ENCODE results near the gene FERMT2.

The FERMT2 gene

GRCh38 chr14:52948836-52949235, 2.0 kb downstream of the FERMT2 start:
- no peak for DNase-seq (ENCODE audit: low read depth, low spot score)
- peak overlapping the region; percentile 92 for H3K4me3 ChIP-seq (ENCODE audit: low read depth, low read length)
- in situ Hi-C loops (cut with HindIII; ENCODE audit: low sequenced_read_pairs), result no loop called here
- no peak for TF ChIP-seq CTCF (IDR thresholded peaks at IDR 0.05; ENCODE audit: low read depth, low read length)

DNA sequence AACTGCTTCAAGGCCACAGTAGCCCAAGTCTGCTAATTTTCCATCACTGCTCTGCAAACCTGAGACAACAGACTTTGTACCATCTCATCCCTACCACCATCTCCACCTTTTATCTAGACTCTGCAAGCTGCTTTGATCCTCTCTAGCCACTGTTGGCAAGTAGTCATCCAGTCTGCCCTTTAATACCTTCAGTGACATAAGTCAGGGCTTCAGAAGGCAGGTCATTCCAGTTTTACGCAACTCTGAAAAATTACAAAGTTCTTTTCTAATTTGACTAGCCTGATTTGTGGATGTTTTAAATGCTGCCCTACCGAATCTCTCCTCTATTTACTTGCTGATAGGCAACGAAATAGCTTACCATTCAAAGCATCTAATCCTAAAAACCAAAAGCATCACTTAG, 2.8 kb downstream of the FERMT2 start:
- H3K4me3 ChIP-seq (ENCODE audit: low read depth, low read length), result peak overlapping the region; percentile 92
- no peak for DNase-seq (ENCODE audit: low read depth, low spot score)
- TF ChIP-seq CTCF (IDR thresholded peaks at IDR 0.05; ENCODE audit: low read depth, low read length), result no peak
- in situ Hi-C loops (cut with HindIII; ENCODE audit: low sequenced_read_pairs), result no loop called here

DNA sequence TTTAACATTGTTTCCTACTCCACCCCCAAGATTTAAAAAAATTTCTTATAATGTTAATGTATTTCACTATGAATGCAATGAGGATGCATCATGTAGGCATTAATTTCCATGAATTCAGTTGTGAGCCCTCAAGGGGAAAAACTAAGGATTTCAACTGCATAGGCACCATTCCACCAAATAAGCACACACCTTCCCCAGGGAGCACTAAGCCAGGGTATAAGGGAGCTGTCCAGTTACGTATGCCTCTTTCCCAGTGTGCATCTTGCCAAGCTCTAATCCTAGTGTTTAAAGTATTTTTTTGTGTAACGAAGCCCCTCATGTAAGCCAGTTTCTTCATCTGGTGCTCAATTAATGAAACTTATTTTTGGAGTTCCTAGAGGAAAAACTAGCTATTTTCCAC, 6.6 kb downstream of the FERMT2 start:
- TF ChIP-seq CTCF (IDR thresholded peaks at IDR 0.05; ENCODE audit: low read depth, low read length), result no peak
- in situ Hi-C loops (cut with HindIII; ENCODE audit: low sequenced_read_pairs), result no loop called here
- DNase-seq (ENCODE audit: low read depth, low spot score), result no peak
- H3K4me3 ChIP-seq (ENCODE audit: low read depth, low read length), result no peak overlapping the region

DNA sequence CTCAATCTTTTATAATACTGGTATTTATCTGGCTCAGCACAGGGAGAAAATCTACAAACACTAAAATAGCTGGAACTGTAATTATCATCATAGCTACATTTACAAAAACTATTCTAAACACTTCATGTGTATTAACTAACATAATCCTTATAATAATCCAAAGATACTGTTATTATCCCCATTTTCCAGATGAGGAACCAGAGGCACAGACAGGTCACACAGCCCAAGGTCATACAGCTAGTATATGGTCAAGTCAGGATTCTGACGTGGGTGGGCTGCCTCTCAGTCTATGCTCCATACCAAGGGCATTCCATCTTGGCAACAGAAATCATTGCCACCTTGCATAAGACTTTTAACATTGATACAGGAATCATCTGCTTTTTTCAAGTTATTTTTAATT, 11.4 kb downstream of the FERMT2 start:
- no peak for TF ChIP-seq CTCF (IDR thresholded peaks at IDR 0.05; ENCODE audit: low read depth, low read length)
- DNase-seq (ENCODE audit: low read depth, low spot score), result no peak
- no peak overlapping the region for H3K4me3 ChIP-seq (ENCODE audit: low read depth, low read length)
- in situ Hi-C loops (cut with HindIII; ENCODE audit: low sequenced_read_pairs), result no loop called here

GRCh38 chr14:52937869-52938268, 13.0 kb downstream of the FERMT2 start:
- DNase-seq (ENCODE audit: low read depth, low spot score), result no peak
- H3K4me3 ChIP-seq (ENCODE audit: low read depth, low read length), result no peak overlapping the region
- in situ Hi-C loops (cut with HindIII; ENCODE audit: low sequenced_read_pairs), result no loop called here
- TF ChIP-seq CTCF (IDR thresholded peaks at IDR 0.05; ENCODE audit: low read depth, low read length), result no peak

DNA sequence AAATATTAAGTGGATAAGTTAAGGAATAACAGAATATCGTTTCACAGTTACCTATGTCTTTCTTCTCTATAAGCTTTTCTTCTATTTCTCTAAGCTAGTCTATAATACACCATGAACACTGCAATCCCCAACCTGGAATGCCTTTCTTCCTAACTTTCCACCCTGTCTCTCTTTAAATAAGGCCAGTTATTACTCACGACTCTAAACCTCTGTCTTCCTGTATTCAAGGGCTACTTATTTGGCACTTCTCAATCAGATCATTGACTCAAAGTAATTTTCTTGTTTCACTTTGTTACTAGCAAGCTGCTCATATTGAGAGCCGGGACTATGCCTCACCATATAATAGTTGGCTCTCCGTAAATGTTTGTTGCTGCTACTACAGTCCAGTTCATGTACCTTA, 13.5 kb downstream of the FERMT2 start:
- in situ Hi-C loops (cut with HindIII; ENCODE audit: low sequenced_read_pairs), result no loop called here
- DNase-seq (ENCODE audit: low read depth, low spot score), result no peak
- no peak overlapping the region for H3K4me3 ChIP-seq (ENCODE audit: low read depth, low read length)
- no peak for TF ChIP-seq CTCF (IDR thresholded peaks at IDR 0.05; ENCODE audit: low read depth, low read length)

DNA sequence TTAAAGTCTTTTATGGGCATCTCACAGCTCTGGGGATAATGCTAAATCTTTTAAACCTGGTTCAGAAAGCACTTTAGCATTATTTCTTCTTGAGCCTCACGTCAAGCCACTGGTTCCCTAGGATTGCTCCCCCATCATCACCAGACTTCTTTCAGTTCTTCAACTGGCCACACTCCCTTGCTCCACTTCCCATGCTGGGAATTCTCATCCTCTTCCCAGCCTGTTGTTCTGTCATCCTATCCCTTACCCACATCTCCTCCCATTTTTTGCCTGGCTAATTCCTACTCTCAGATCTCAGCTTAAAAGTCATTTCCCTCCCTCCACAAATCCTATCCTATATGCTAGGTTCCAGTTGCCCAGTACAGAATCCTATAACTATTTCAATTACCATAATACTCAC, 14.4 kb downstream of the FERMT2 start:
- in situ Hi-C loops (cut with HindIII; ENCODE audit: low sequenced_read_pairs), result no loop called here
- no peak for DNase-seq (ENCODE audit: low read depth, low spot score)
- H3K4me3 ChIP-seq (ENCODE audit: low read depth, low read length), result no peak overlapping the region
- TF ChIP-seq CTCF (IDR thresholded peaks at IDR 0.05; ENCODE audit: low read depth, low read length), result no peak
